HG02852 (cell line): Measurements from ENCODE around the gene VPS4A.
A peak's percentile ranks its signal among the peaks of the same experiment; 100 is the strongest.
"Not testable (repeated sequence)": the region's sequence is repeated elsewhere in the genome, so short reads cannot be mapped to it uniquely, and the experiment has no call there.

Source experiments
- ATAC-seq: cut with Tn5 transposase; IDR thresholded peaks from one replicate; pipeline ENCODE4 v1.9.1; 2021; ENCODE audit warnings: mild to moderate bottlenecking, moderate library complexity; ENCODE audit not compliant: unreplicated experiment

Gene VPS4A

DNA sequence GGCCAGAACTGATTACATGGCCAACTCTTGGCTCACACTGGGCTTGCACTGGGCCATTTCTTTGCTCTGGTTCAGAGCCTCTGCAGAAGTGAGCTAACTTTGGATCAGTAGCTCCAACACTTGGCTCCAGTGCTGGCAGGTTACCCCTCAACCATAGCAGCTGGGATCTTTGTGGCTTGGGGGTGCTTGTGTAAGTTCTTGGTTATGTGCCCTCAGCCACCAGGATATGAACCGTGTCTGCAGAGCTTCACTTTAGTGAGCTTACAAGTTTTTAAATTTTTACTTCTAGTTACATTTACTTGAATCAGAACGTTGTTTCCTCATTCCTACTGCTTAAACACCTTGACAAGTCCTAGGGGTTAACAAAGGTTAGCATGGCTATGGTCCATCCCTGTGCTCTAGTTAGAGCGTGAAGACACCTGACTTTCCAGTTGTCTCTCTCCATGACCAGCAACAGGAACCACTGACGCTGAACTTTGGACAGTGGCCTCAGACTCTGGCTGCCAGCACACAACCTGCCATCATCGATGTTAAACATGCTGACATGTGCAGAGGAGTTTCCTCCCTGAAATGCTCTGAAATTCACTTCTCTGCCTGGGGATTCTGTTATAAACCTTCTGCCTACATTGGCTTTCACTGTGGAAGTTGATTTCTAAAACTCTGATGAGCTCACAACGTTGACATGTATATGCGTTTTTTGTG is 15.2 kb downstream of the VPS4A start:
- no peak for ATAC-seq

DNA sequence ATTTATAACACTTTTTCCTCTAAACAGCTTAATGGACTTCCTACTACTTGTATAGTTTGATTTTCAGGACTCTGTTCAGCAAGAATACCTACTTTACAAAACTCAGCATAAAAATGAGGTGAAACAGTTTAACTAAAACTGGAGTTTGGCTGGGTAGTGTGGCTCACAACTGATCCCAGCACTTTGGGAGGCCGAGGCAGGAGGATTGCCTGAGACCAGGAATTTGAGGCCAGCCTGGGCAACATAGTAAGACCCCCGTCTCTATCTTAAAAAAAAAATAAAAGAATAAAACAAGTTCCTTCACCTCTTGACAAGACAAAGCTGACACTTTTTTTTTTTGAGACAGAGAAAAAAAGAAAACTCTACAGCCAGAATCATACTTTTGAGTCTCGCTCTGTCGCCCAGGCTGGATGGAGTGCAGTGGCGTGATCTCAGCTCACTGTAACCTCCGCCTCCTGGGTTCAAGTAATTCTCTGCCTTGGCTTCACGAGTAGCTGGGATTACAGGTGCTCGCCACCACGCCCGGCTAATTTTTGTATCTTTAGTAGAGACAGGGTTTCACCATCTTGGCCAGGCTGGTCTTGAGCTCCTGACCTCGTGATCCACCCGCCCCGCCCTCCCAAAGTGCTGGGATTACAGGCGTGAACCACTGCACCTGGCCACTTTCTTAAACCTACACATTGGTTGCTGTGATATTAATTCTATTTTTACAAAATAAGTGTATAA is 16.6 kb downstream of the VPS4A start:
- no peak for ATAC-seq

DNA sequence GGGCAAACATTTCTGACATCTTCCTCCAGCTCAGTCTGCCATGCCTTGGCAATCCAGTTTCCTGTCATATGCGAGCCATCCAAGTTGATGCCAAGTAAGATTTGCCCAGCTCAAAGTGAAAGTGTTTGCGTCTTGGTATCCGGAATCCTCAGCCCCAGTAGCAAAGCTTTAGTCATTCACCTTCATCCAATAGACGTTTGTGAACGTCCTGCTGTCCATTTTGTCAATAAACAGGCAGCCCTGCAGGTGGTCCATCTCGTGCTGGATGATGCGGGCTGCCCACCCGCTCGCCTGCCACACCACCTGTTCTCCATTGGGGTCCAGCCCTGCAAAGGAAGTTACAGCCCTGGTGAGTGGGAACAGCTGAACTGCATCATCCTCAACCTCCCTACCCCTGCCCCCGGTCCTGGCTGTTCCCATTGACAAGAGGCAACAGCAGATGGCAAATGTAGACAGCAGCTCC is 17.7 kb downstream of the VPS4A start:
- no peak for ATAC-seq

DNA sequence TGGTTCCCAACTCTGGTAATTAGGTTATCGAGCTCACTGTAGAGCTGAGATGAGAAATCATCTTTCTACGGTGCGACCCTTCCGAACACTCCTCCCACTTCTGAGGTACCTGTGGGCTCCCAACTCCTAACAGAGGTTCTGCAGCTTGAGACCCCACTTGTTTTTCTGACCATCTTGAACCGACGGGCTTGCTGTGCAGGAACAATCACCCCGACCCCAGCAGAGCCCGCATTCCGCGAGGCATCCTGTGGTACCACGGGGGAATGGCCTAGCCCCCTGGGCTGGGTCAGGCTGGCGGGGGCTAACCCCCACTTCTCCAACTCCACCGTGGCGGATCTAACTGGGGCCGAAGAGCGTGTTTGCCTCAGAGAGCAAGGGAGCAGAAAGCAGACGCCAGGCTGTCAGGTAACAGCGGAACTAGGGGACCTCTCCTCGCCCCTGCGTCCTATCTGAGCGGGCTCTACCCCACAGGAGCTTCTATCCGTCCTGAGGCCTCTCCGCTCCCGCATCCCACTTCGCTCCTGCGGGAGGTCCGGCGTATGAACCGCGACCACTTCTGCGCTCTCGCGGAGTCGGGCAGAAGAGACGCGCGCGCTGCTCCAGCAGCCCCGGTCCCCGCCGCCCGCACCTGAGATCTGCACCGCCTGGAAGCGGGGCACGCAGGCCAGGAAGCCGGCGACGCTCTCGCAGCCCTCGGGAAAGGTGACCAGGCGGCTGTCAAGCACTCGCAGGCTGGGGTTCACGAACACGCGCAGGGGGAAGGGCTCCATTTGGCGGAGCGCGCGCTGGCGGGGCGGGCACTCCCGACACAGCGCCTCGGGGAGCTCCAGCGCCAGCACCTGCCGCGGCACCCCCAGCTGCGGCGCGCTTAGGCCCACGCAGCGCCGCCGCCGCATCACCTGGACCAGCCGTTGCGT is 18.5 kb downstream of the VPS4A start:
- ATAC-seq = peak; percentile 36

DNA sequence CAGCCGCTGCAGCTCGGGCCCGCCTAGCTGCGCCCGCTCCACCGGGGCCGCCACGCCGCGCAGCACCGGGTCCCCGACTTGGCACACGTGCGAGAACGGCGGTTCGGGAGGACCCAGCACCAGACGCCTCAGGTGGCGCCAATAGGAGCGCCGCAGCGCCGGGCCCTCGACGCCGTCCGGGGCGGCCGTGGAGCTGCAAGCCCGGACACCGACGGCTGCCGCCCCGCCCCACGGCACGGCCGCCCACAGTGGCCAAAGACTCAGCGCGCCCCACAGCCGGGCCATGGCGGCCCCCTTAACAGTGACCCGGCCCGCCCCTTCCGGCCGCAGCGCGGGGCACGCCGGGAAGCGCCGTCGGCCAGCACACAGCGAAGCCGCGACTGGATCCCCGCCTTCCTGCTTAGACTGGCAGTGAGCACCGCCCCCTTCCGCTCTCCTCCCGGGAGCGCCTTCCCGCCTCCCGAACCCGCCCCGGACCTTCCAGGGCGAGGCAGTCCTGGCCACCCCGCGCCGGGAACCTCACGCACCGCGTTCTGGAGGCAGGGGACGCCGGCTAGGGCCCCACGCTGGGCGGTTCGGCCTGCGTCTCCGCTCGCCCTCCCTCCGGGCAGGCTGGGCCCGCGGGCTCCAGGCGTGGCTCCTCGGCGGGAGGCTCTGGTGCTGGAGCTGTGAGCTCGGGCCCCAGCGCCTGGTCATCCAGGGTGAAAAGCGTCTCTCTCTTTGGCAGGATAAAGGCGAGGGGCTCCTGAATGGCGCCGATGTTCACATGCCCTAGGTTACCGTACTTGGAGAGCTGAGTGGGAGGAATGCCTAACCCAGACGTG is 19.3 kb downstream of the VPS4A start, which contains the start of gene PDF:
Gene PDF, minus strand, starts transcription at position 303 of the 824 bp plus-strand sequence. Its CDS starts 18 bp downstream, at position 285.
- peak; percentile 91 for ATAC-seq

DNA sequence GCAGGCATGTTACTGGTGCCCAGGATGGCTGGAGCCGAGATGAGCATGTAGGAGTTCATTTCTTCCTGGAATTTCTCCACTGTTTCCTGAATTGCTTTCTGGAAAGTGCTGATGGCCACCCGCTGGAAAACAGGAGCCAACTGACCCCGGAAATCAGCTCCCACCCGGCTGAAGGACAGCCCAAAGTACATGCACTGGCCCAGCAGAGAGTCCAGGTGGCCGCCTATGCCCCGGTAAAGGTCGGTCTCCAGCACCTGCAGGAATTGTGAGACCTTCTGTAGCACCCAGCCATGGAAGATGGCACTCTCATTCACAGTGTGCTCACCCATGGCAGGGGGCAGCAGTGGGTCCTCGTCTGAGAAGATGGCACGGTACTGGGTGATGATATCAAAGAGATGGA is 23.5 kb downstream of the VPS4A start:
- no peak for ATAC-seq

DNA sequence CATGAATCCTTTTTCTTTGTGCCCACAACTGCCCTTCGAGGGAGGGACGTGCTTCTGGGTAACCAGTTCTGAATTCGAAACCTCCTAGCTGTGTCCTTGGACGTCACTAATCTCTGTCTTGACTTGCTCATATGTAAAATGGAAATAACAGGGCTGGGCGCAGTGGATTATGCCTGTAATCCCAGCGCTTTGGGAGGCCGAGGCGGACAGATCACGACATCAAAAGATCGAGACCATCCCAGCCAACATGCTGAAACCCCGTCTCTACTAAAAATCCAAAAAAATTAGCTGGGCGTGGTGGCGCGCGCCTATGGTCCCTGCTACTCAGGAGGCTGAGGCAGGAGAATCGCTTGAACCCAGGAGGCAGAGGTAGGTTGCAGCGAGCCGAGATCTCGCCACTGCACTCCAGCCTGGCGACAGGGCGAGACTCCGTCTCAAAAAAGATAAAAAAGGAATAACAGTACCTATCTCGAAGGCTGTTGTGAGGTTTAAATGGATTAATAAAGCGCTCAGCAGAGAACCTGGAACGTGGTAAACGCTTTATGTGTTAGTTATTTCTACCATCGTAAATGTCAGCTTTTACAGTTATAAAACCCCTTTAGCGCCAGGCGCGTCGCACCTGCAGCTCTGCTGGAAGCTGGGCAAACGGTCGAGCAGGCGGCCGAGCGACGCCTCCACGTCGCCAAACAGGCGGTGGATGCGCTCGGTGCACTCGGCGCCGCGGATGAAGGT is 27.6 kb downstream of the VPS4A start:
- no peak for ATAC-seq

DNA sequence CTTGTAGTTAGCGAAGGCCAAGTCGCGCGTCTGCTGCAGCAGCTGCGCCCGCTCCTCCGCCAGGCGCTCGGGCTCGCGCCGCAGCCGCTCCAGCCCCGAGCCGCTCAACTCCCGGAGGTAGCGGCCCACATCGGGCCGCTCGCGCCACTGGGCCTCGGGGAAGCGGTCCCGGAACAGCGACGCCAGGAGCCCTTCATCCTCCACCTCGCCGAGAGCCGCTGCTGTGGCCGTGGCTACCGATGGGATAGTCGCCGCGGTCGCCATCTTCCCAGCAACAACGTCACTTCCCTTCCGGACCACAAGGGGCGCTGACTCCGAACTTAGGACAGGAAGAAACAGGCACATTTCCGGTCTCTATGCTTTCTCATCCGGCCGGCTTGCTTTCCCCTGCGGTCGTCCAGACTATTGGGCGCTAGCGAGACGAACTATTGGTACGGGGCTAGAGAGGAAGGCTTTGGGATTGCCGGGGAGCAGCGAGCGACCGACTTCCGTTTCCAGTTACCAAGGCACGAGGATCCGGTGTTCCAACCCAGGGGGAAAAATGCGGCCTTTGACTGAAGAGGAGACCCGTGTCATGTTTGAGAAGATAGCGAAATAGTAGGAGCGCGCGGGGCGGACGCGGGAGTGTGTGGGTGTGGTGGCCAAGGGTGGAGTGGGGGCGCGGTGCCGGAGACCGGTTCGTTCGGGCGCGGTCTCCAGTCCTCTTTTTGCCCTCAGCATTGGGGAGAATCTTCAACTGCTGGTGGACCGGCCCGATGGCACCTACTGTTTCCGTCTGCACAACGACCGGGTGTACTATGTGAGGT is 28.3 kb downstream of the VPS4A start, which contains the start of the genes COG8 and NIP7:
Gene COG8, minus strand, starts transcription at position 276 of the 806 bp plus-strand sequence. Its CDS starts 12 bp downstream, at position 264.
Gene NIP7, plus strand, starts transcription at position 484 of the 806 bp plus-strand sequence. Its CDS starts 58 bp downstream, at position 542.
- ATAC-seq = peak; percentile 93

DNA sequence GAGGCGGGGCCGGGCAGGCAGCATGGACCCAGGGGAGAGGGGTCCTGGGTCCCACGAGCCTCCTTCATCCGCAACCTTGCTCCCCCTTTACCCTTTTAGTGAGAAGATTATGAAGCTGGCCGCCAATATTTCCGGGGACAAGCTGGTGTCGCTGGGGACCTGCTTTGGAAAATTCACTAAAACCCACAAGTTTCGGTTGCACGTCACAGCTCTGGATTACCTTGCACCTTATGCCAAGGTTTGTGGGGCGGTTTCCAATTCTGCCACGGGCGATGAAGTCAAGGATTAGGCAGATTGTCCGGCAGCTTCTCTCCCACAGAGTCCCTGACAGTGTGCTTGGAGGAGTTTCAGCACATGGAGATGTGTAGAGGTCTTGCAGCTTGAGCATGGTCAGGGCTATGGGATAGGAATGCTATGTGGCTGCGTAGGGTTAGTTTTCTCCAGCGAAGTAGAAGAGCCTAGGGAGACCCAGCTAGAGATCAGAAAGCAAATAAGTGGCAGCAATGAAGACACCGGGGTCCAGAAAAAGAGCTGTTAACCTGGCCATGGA is 29.0 kb downstream of the VPS4A start:
- ATAC-seq = no peak

DNA sequence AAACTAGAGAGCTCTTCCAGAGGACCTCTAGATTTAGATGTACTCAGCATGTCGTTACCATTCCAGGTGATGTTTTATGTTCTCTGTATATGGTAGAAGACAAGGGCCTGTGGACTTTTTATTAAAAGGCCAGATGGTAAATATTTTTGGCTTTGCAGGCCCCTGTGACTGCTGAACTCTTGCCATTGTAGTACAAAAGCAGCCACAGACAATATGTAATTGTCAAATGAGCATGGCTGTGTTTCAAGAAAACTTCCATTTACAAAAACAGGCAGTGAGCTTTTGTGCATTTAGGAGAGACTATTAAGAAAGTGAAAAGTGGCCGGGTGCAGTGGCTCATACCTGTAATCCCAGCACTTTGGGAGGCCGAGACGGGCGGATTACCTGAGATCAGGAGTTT is 33.0 kb downstream of the VPS4A start:
- no peak for ATAC-seq

DNA sequence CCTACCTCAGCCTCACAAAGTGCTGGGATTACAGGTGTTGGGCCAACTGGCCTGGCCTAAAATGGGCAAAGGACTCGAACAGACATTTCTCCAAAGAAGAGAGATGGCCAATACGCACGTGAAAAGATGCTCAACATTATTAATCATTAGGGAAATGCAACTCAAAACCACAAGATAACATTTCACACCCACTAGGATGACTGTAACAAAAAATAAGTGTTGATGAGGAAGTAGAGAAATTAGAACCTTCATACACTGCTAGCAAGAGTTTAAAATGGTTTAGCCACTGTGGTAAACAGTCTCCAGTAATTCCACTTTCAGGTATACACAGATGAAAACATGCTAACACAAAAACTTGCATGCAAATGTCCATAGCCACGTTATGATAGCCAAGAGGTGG is 34.8 kb downstream of the VPS4A start:
- ATAC-seq = no peak

DNA sequence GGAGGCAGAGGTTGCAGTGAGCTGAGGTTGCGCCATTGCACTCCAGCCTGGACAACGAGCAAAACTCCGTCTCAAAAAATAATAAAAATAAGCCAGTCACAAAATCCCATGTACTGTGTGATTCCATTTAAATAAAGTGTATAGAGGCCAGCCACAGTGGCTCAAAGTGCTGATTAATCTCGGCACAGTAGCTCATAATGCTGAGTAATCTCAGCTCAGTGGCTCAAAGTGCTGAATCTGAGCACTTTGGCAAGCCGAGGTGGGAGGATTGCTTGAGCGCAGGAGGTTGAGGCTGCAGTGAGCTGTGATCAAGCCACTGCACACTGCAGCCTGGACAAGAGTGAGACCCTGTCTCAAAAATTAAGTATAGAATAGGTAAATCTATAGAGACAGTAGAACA is 35.5 kb downstream of the VPS4A start:
- ATAC-seq = no peak

DNA sequence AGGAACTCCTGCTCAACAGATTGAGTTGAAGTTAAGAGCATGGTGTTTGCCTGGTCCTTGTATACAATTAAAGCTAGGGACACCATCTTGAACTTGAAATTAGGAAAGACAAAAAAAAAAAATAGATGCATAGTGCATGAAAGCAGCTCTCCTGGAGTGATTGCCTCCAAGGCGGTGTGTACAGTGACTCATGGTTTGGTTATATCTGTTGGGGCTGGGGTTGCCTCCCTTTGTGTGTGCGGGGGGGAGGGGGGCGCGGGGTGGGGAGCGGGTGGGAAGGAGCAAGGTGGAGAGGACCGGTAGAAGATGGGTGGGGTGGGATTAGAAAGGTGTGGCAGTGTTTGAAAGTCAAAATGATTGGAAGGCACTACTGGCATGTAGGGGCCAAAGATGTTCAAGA is 37.1 kb downstream of the VPS4A start:
- ATAC-seq = no peak

DNA sequence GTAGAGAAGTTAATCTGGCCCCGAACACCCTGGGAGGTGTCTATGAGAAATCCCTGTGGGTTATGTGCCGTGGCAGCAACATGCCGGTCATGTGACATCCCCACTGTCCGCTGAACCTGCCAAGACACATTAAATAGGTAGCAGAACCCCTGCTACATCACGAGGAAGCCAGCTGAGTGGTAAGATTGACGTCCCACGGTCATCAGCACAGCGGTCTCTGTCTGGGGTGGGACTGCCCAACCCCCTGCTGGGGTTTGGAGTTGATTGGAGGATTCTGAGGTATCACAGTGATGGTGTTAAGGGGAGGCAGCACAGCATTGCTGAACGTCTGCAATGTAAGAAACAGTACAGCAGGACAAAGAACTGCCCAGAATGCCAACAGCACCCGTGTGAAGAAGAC is 38.4 kb downstream of the VPS4A start:
- ATAC-seq = no peak

DNA sequence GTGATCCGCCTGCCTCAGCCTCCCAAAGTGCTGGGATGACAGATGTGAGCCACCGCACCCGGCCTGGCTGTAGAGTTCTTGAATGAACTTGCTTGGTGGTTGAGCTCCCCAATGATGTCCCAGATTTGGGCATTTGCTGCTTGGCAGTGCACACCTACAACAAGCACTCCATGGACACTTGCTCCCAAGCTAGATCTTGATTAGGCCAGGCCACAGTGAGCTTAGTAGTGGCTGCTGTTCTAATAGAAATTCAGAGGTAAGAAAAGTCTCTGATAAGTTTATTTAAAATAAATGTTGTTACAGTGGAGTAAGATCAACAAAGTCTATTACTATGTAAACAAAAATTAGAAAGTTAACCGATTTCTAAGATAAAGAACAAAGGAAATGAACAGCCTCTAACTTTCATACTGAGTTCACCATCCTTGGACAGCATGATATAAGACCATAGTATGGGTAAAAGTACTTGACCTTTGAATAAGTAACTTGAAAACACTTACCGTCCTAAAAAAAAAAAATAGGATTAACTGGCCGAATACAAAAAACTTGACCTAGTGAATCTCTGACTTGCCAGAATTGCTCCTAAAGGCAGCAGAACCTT is 39.5 kb downstream of the VPS4A start:
- ATAC-seq = no peak

DNA sequence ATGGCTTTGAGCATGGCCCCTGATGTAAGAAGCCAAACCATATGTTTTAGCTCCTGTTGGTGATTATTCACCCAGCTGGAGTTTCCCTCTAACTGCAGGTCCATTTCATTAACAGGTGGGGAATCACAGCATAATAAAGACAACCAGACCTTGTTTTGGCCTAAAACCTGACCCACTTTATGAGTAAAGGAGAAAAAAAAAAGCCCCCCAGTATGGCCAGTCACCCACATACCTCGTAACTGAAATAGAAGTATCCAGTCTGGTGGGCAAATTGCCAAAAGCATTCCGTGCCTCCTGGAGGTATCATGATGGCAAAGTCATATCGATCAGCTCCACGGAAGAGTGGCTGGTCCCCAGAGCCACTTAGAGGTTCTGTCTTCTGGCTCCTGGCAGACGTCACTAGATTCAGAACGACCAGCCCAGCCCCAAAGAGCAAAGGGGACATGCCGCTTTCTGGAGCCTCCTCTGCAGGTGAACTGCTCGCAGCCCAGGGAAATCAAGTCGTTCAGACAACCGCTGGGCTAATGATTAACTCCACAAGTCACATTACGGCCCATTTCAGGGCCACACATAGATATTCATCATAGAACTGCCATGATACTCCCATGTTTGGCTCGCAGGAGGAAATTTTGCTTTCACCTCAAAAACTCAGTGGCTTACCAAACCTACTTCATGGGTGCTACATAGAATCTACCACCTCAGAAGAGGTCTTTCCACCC is 40.3 kb downstream of the VPS4A start, which contains the start of gene TMED6:
Gene TMED6, minus strand, starts transcription at position 478 of the 719 bp plus-strand sequence. Its CDS starts 33 bp downstream, at position 445.
- ATAC-seq = no peak

DNA sequence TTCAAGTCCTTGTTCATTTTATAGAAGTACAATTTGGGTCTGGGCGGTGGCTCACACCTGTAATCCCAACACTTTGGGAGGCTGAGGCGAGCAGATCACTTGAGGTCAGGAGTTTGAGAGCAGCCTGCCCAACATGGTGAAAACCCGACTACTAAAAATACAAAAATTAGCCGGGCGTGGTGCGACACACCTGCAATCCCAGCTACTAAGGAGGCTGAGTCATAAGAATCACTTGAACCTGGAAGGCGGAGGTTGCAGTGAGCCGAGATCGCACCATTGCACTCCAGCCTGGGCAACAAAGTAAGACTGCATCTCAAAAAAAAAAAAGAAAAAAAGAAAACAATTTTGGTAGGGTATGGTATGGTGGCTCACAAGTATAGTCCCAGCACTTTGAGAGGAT is 48.9 kb downstream of the VPS4A start:
- ATAC-seq = not testable (repeated sequence)
